Umbilical cord (tissue), 2 donors: ENCODE results near the gene CAMSAP1. TPM values are rescaled to one million over a fixed set of nuclear protein-coding genes. Genes with fewer than 3 reads are reported as not detected.

Experiments
- DNase-seq: peaks from one replicate; pipeline ENCODE4 v3.0.0-alpha.2; 2015; ENCODE audit warnings: low spot score
- total RNA-seq: library from RNA; depleted of rRNA; stranded (reverse); fragments of >200 nt; gene quantifications from one replicate; pipeline ENCODE4 v1.2.3, GENCODE V29; 2014; ENCODE audit warnings: low replicate concordance; ENCODE audit not compliant: insufficient read depth

CAMSAP1 gene
- total RNA-seq, 1 donor from 2014 or later, result 40.4 TPM

DNA sequence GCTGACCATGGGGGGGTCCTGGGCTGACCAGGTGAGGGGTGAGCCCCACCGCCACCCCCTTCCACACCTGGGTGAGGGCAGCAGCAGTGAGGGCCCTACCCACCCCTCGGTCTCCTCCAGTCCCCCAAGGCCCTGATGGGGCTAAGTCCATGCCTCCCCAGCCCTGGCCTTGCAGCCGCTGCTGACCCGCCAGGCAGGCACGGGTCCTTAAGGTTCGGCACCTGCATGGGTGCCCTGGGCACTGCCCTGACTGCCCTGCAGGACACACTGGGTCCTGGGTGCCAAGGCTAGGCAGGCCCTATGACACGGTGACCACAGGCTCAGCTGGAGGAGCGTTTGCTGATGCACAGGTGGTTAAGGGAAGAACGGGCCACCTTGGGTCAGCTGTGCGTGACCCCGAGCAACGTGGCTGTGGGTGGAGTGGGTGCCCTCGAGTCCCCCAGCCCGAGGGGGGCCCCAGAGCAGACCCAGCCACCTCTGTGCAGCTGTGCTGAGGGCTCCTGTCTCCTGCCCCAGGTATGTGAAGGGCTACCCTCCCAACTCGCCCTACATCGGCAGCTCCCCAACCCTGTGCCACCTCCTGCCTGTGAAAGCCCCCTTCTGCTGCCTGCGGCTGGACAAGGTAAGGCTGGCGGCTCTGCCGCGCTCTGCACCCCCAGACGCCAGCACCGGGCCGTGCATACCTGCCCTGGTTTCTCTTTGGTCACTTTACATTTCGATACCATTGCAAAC lies 132.4 kb downstream of the CAMSAP1 start:
- DNase-seq, result no peak

- DNase-seq, result no peak
These were observed 133.1 kb downstream of the CAMSAP1 start for GRCh38 chr9:135774239-135774747.

- DNase-seq, result no peak
These were observed 133.7 kb downstream of the CAMSAP1 start for GRCh38 chr9:135773530-135774238.

GRCh38 chr9:135772702-135773493 lies 134.4 kb downstream of the CAMSAP1 start:
- no peak for DNase-seq

DNA sequence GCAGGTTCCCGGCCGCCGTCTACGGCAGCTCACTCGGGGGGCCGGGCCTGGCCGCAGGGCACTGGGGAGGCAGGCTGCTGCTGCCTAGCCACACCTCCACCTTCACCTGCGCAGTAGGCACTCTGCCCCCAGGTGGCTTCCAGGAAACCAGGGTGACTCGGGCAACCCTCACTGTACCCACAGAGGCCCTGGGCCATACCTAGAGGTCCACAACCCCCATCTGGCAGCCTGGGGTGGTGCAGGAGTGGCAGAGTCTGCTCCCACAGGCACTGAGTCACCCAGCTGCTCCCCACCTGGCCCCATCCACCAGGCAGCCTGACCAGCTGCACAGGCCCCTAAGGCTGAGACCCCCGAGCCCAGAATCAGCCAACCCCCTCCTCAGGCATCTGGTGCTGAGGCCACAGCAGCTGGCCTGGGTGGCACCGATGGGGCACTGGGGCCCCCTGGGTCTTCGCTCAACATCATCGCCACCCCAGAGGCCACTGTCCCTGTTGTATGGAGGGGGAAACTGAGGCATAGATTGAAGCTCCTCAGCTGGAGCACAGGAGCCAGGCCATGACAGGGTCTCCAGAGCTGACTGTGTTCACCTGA lies 135.2 kb downstream of the CAMSAP1 start:
- DNase-seq, result no peak

- DNase-seq, result no peak
These were observed 135.8 kb downstream of the CAMSAP1 start for GRCh38 chr9:135771401-135772051.

DNA sequence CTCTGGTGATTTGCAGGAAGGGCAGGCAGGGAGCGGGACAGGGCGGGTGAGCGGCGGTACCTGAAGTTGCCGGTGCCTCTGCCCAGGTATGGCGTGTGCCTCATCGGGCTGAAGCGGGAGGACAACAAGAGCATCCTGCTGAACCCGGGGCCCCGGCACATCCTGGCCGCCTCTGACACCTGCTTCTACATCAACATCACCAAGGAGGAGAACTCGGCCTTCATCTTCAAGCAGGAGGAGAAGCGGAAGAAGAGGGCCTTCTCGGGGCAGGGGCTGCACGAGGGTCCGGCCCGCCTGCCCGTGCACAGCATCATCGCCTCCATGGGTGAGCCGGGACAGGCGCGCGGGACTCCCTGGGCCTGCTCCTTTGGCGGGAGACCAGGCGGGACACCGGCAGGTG lies 136.6 kb downstream of the CAMSAP1 start:
- no peak for DNase-seq

DNA sequence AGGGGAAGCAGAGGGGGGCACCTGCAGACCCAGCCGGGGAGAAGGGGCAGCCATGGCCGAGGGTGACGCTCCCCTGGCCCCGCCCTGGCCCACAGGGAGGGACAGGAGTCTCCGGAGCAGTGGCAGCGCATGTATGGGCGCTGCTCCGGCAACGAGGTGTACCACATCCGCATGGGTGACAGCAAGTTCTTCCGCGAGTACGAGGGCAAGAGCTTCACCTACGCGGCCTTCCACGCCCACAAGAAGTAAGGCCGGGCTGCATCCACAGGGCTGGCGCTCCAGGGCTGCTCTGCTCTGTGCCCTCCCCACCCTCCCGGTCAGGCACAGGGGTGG lies 137.2 kb downstream of the CAMSAP1 start:
- no peak for DNase-seq

GRCh38 chr9:135769489-135770202 lies 137.7 kb downstream of the CAMSAP1 start:
- DNase-seq, result no peak

- no peak for DNase-seq
These were observed 138.7 kb downstream of the CAMSAP1 start for GRCh38 chr9:135768516-135769218.

GRCh38 chr9:135766707-135767106 lies 140.6 kb downstream of the CAMSAP1 start:
- no peak for DNase-seq

DNA sequence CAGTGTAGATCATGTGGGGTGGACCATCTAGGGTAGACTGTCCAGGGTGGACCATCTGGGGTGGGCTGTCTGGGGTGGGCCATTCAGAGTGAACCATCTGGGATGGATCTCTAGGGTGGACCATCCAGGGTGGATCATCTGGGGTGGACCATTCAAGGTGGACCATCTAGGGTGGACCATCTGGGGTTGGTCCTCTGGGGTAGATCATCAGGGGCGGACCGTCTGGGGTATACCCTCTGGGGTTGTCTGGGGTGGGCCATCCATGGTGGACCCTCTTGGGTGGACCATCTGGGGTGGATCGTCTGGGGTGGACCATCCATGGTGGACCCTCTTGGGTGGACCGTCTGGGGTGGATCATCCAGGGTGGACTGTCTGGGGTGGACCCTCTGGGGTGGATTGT lies 141.1 kb downstream of the CAMSAP1 start:
- no peak for DNase-seq

DNA sequence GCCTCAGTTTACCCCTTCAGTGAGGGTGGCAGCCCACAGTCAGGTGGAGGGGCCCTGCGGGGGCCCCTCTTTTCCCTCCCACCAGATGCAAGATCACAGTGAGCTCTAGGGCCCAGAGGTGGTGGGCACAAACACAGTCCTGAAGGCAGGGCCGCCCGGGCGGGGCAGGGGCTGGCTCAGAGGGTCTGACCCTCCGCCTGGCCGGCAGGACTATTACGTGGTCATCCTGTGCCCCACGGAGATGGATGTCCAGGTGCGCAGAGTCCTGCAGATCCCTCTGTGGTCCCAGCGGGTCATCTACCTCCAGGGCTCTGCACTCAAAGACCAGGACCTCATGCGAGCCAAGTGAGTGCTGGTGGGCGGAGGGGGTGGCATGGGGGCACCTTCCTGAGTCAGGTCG lies 141.9 kb downstream of the CAMSAP1 start:
- no peak for DNase-seq

DNA sequence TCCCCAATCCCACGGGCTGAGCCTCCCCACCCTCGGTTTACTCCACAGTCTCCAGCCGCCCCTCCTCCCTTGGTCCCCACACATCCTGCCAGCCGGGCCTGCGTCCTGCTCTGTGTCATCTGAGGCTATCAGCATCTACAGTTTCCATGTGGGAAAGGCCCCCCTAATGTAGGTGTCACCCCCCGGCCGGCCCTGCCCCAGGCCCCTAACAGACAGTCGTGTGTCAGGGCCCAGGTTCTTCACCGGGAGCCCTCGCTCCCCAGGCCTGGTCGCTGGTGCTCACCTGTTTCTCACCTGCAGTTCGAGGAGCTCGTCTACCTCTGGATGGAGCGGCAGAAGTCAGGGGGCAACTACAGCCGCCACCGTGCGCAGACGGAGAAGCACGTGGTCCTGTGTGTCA lies 142.6 kb downstream of the CAMSAP1 start:
- no peak for DNase-seq

DNA sequence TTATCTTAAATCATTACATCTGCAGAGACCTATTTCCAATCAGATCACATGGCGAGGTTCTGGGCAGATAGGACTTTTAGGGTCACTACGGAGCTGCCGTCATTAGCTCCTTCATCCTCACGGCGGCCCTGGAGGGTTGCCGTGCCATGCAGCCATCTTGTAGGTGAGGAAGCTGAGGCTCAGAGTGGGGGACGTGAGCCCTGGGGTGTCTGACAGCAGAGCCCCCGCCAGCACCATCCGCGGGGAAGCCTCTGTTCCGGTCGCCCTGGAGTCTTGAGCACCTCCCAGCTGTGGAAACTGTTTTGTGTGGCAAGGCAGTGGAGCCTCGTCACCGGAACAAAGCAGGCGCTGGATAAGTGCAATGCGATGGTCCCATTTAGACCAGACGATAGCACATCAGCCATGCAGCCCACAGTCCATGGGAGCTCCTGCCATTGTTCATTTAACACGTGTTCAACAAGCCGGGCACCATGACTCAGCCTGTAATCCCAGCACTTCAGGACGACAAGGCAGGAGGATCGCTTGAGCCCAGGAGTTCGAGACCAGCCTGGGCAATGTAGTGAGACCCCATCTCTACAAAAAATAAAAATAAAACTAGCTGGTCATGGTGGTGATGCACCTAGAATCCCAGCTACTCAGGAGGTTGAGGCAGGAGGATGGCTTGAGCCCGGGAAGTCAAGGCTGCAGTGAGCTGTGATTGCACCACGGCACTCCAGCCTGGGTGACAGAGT lies 143.5 kb downstream of the CAMSAP1 start:
- no peak for DNase-seq

DNA sequence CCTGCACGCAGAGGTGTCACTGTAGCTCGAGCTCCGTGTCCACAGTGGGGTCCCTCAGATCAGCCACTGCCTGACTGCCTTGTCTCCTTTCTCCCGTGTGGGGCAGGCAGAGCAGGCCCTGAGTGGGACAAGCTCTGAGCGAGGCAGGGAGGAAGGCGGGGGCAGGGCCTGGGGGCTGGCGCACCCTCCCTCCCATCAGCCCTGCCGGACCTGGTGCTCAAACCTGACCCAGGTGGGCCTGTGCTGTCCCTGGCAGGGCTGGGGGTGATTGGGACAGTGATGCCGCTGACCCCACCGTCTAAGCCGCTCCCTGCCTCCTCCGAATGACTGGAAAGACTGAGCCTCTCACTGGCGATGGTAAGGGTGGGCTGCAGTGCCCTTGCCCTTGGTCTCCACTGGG lies 144.4 kb downstream of the CAMSAP1 start:
- no peak for DNase-seq

- DNase-seq, result no peak
These were observed 145.5 kb downstream of the CAMSAP1 start for GRCh38 chr9:135761845-135762168.

- no peak for DNase-seq
These were observed 146.0 kb downstream of the CAMSAP1 start for GRCh38 chr9:135761150-135761844.

DNA sequence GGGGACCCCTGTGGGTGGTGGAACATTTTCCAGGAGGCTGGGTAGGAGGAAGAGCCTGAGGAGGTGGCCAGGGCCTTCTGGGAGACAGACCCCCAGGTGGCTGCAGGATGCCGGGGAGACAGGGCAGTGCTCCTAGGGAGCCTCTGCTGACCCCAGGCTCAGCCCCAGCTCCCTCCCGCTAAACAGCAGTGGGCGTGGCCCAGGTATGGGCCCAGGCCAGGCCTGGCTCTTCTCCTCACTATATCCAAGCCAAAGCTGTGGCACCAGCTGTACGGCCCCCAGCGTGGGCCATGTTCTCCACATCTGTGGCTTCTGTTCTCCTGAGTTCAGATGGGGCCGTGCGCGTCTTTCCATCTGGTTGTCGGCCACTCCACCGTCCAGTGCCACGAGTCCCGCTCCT lies 146.9 kb downstream of the CAMSAP1 start:
- DNase-seq, result no peak
